K562 (cell line): ENCODE results near the gene OCIAD1. TPM values are rescaled to one million over a fixed set of nuclear protein-coding genes. Genes with fewer than 3 reads are reported as not detected.

Experiments
- ARID4B ChIP-seq: sonication (generic); formaldehyde crosslinking; IDR thresholded peaks from 2 replicates; pipeline ENCODE4 v1.8.0; 2022; ENCODE audit warnings: mild to moderate bottlenecking, missing genetic modification reagents
- ATF3 ChIP-seq, 2 experiments: fragments of 450-650 bp in 1 of 2; sonication (generic) in 1 of 2; formaldehyde crosslinking in 1 of 2; IDR thresholded peaks in 1 of 2; conservative IDR thresholded peaks in 1 of 2; 2 replicates each; pipeline versions ENCODE4 v1.6.1 to v1.8.1; 2016 to 2023; ENCODE audit warnings: mild to moderate bottlenecking in 2 of 2, moderate library complexity in 2 of 2, inconsistent platforms in 1 of 2, missing genetic modification reagents in 1 of 2
- E2F1 ChIP-seq: sonication (generic); formaldehyde crosslinking; IDR thresholded peaks from 2 replicates; pipeline ENCODE4 v1.8.1; 2023; ENCODE audit warnings: mild to moderate bottlenecking, missing genetic modification reagents, moderate library complexity
- GABPB1 ChIP-seq: sonication (generic); formaldehyde crosslinking; IDR thresholded peaks from 2 replicates; pipeline ENCODE4 v1.8.0; 2022; ENCODE audit warnings: mild to moderate bottlenecking, missing genetic modification reagents
- HDAC3 ChIP-seq: fragments of 450-650 bp; IDR thresholded peaks from 2 replicates; pipeline ENCODE4 v1.6.1; 2018; ENCODE audit warnings: borderline replicate concordance, mild to moderate bottlenecking, moderate library complexity; ENCODE audit not compliant: partially characterized antibody
- NCOA4 ChIP-seq: fragments of 450-650 bp; IDR thresholded peaks from 2 replicates; pipeline ENCODE4 v1.6.1; 2018; ENCODE audit warnings: mild to moderate bottlenecking; ENCODE audit not compliant: partially characterized antibody
- PKNOX1 ChIP-seq: fragments of 450-650 bp; IDR thresholded peaks from 2 replicates; pipeline ENCODE4 v1.6.1; 2016
- RCOR1 ChIP-seq, 2 experiments: IDR thresholded peaks; 2 replicates each; pipeline ENCODE4 v1.6.1; 2012; ENCODE audit warnings: low read depth in 2 of 2, low read length in 2 of 2, borderline replicate concordance in 1 of 2, improper control_type of control experiment in 1 of 2
- ZBTB26 ChIP-seq: fragments of 450-650 bp; formaldehyde crosslinking; IDR thresholded peaks from 2 replicates; pipeline ENCODE4 v1.4.0; 2022; ENCODE audit warnings: missing genetic modification characterization
- polyA plus RNA-seq, 8 experiments: library from polyadenylated mRNA; depleted of rRNA in 4 of 8; stranded (reverse) in 5 of 8; unstranded in 3 of 8; fragments of >200 nt; fragmentation: Nextera tagmentation in 2 of 8; fragmentation: Illumina TruSeq in 1 of 8; extraction: Ambion mirVana in 2 of 8; extraction: Trizol in 1 of 8; gene quantifications; 2 replicates each; pipeline versions ENCODE4 v1.2.1 to v1.2.3, GENCODE V29; 2011 to 2014; ENCODE audit warnings: inconsistent platforms in 1 of 8, missing spikeins in 1 of 8
- total RNA-seq, 7 experiments: library from RNA; depleted of rRNA in 6 of 7; stranded (reverse); fragments of >200 nt in 6 of 7; fragmentation: Illumina TruSeq in 2 of 7; extraction: Trizol in 2 of 7; gene quantifications; 2 replicates each; pipeline versions ENCODE4 v1.2.1 to v1.2.3, GENCODE V29; 2011 to 2021; ENCODE audit warnings: low replicate concordance in 1 of 7

The OCIAD1 gene
- total and polyA plus RNA-seq, 9 of the 15 experiments (the other 6 are each of a cell fraction or from before 2014, with no cell fraction given) = 99.0 to 358 (median 196) TPM

- TF ChIP-seq PKNOX1 (peak; percentile 70), HDAC3 (no peak), E2F1 (CRISPR knock-in tag) (no peak), NCOA4 (no peak), ATF3 (IDR thresholded peaks at IDR 0.05) (peak; percentile 34; the same call in 1 of the 2 replicates), ATF3 (CRISPR knock-in tag; conservative IDR thresholded peaks at IDR 0.05) (no peak), GABPB1 (CRISPR knock-in tag) (no peak), ZBTB26 (CRISPR knock-in tag) (no peak), ARID4B (no peak), RCOR1 (IDR thresholded peaks at IDR 0.05; ENCODE audit: borderline replicate concordance in 1 of 2, low read depth in 2 of 2, low read length in 2 of 2) (no peak)
These were observed 20.8 kb downstream of the OCIAD1 start (continued) for GRCh38 chr4:48851651-48852050.
